Measurements from ENCODE around the gene ACVR2B.

GRCh38 chr3:38469852-38470251 is 16.2 kb downstream of the ACVR2B start:
- TF ChIP-seq, protein P1, sequence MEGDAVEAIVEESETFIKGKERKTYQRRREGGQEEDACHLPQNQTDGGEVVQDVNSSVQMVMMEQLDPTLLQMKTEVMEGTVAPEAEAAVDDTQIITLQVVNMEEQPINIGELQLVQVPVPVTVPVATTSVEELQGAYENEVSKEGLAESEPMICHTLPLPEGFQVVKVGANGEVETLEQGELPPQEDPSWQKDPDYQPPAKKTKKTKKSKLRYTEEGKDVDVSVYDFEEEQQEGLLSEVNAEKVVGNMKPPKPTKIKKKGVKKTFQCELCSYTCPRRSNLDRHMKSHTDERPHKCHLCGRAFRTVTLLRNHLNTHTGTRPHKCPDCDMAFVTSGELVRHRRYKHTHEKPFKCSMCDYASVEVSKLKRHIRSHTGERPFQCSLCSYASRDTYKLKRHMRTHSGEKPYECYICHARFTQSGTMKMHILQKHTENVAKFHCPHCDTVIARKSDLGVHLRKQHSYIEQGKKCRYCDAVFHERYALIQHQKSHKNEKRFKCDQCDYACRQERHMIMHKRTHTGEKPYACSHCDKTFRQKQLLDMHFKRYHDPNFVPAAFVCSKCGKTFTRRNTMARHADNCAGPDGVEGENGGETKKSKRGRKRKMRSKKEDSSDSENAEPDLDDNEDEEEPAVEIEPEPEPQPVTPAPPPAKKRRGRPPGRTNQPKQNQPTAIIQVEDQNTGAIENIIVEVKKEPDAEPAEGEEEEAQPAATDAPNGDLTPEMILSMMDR (IDR thresholded peaks at IDR 0.05) = no peak
- no peak for TF ChIP-seq POLR2A (IDR thresholded peaks at IDR 0.05)
